ENCODE results near the gene MMP20.

DNA sequence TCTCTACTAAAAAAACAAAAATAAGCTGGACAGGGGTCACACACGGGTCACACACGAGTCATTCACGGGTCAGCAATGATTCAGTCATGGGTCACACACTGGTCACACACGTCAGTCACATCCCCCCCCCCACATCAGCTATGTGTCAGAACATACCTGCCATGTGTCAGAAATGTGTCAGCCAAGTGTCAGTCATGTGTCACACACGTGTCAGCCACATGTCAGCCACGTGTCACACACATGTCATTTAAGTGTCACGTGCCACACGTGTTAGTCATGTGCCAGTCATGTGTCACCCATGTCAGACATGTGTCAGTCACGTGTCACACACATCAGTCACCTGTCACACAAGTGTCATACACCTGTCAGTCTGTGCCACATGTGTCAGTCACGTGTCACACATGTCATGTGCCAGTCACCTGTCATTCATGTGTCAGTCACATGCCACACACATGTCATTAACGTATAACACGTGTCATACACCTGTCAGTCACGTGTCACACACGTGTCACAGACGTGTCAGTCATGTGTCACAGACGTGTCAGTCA, 28.7 kb upstream of the MMP20 start:
- TF ChIP-seq POLR2AphosphoS5 (IDR thresholded peaks at IDR 0.05; ENCODE audit: low read depth, low read length) (no peak), SIN3A (IDR thresholded peaks at IDR 0.05; ENCODE audit: borderline replicate concordance, insufficient read depth, low read depth, low read length) (no peak)
- TF ChIP-seq, protein P1, sequence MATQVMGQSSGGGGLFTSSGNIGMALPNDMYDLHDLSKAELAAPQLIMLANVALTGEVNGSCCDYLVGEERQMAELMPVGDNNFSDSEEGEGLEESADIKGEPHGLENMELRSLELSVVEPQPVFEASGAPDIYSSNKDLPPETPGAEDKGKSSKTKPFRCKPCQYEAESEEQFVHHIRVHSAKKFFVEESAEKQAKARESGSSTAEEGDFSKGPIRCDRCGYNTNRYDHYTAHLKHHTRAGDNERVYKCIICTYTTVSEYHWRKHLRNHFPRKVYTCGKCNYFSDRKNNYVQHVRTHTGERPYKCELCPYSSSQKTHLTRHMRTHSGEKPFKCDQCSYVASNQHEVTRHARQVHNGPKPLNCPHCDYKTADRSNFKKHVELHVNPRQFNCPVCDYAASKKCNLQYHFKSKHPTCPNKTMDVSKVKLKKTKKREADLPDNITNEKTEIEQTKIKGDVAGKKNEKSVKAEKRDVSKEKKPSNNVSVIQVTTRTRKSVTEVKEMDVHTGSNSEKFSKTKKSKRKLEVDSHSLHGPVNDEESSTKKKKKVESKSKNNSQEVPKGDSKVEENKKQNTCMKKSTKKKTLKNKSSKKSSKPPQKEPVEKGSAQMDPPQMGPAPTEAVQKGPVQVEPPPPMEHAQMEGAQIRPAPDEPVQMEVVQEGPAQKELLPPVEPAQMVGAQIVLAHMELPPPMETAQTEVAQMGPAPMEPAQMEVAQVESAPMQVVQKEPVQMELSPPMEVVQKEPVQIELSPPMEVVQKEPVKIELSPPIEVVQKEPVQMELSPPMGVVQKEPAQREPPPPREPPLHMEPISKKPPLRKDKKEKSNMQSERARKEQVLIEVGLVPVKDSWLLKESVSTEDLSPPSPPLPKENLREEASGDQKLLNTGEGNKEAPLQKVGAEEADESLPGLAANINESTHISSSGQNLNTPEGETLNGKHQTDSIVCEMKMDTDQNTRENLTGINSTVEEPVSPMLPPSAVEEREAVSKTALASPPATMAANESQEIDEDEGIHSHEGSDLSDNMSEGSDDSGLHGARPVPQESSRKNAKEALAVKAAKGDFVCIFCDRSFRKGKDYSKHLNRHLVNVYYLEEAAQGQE (IDR thresholded peaks at IDR 0.05; ENCODE audit: insufficient read depth in 1 of 2, low read depth in 2 of 2, low read length in 1 of 2), result no peak
- TF ChIP-seq, protein P2, sequence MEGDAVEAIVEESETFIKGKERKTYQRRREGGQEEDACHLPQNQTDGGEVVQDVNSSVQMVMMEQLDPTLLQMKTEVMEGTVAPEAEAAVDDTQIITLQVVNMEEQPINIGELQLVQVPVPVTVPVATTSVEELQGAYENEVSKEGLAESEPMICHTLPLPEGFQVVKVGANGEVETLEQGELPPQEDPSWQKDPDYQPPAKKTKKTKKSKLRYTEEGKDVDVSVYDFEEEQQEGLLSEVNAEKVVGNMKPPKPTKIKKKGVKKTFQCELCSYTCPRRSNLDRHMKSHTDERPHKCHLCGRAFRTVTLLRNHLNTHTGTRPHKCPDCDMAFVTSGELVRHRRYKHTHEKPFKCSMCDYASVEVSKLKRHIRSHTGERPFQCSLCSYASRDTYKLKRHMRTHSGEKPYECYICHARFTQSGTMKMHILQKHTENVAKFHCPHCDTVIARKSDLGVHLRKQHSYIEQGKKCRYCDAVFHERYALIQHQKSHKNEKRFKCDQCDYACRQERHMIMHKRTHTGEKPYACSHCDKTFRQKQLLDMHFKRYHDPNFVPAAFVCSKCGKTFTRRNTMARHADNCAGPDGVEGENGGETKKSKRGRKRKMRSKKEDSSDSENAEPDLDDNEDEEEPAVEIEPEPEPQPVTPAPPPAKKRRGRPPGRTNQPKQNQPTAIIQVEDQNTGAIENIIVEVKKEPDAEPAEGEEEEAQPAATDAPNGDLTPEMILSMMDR (IDR thresholded peaks at IDR 0.05), result no peak
